NCI-H1048 (cell line): Measurements from ENCODE around the gene NHLH1.

Experiments
- DNase-seq: peaks from one replicate; lab custom pipeline; 2025; lab: John Stamatoyannopoulos, UW

NHLH1 gene

DNA sequence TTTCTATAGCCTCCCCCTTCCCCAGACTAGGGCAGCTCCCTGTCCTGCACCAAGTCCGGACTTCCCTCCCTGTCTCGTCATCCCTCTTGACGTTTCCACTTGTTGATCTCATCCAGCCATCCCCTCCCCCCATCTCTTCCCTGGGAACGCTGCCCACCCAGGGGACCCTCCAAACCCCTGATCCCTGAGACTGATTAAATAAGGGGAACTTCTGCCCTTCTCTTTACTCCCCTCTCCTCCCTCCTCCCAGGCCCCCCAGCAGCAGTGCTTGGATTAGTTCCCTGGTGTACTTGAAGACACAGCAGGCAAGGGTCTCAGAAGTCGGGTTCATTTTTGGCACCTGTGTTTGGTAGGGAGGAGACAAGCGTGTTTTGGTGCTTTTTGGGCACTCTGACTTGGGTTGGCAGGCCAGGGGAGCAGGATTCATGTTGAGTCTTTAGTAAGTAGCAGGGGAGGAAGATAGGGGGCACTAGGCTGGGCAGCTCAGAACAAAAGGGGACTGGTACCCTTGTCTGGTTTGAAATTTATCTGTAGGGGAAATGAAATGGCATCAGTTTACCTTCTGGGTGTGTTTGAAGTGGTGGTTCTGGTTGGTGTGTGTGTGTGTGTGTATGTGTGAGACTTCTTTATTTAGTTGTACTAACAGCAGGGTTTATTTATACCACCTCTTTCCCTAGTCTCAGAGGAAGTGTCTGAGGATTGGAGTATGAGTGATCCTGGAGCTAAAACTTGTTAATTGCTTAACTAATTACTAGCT lies 44.6 kb downstream of the NHLH1 start:
- DNase-seq, result no peak

DNA sequence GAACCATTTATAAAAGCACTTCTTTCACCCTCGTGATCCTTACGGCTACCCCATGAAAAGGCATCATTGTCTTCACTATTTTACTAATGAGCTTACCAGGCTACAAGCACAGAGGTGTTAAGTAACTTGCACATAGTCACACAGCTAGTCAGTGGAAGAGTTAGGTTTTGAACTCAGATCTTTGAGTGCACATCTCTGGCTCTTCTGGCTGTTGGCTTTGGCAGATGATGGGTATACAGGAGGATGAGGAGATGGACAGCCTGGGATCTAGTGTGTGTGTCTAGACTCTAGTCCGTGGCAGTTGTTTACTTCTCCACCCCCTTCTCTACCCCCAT lies 45.1 kb downstream of the NHLH1 start:
- DNase-seq, result no peak

DNA sequence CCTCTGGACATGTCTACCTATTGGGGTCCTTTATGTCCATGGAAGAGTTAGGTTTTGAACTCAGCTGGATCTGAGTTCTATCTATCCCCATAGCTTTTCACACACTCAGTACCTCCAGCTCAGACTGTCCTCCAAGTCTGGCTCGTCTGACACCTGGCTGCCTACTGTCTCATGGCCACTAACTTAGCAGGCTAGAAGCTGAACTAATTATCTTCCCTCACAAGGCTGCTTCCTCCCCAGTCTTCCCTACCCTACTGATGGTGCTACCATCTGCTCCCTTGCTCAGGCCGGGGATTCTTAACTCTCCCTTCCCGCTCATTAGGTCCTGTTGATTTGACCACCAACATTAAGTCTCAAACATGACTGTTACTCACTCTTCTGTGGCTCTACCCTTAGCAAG lies 46.8 kb downstream of the NHLH1 start:
- no peak for DNase-seq

DNA sequence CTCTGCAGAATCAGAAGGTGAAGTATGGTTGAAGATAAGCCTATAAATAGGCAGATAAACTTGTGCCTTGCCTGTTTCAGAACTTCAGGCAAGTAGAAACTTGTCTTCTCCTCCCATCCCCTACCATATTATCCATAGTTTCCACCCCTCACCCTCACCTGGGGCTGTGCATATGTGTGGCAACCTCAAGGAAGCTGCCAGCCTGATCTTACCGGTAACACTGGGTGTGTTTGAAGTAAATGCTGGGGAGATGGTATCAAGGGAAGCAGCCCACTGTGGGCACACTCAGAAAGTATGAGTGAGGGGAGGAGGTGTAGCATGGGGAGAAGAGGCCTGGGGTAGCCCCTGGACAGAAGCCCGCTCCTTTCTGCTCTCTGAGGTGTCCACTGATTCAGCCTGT lies 48.0 kb downstream of the NHLH1 start:
- no peak for DNase-seq

DNA sequence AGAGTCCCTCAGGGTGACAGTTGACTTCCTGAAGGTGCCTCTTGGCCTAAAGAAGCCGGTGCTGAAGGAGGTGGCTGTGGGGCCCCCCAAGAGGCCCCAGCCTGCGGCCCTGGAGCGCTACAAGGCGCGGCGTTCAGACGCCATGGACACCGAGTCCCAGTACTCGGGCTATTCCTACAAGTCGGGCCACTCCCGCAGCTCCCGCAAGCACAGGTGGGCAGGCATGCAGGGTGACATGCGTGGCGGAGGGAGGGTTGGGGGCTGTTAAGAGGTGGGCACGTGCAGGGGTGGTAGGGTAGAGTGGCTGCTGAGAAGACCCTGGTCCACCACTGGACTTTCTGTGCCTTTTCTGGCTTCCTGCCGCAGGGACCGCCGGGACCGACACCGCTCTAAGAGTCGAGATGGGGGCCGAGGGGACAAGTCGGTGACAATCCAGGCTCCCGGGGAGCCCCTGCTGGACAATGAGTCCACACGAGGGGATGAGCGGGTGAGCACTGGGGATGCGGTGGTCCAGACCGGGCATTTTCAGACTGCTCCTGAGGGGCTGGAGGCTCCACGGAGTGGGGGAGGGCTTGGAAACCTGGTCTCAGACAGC lies 48.9 kb downstream of the NHLH1 start:
- DNase-seq, result no peak

DNA sequence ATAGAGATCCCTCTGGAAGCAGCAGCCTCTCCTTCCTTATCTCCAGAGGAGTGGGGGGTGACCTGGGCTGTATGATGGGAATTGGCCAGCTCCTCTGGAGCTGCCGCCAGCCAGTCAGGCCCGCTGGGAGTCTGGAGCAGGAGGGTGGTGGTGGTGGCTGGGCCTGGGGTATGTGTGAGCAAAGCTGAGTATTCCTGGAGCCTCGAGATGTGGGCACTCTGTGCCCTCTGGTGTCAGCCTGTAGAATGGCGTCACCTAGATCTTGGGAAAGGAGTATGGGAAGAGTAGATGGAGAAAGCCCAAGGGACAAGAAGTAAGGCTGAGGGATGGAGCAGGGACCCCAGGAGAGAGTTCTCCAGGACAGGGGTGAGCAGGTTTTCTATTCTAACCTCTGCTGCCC lies 49.5 kb downstream of the NHLH1 start:
- no peak for DNase-seq

DNA sequence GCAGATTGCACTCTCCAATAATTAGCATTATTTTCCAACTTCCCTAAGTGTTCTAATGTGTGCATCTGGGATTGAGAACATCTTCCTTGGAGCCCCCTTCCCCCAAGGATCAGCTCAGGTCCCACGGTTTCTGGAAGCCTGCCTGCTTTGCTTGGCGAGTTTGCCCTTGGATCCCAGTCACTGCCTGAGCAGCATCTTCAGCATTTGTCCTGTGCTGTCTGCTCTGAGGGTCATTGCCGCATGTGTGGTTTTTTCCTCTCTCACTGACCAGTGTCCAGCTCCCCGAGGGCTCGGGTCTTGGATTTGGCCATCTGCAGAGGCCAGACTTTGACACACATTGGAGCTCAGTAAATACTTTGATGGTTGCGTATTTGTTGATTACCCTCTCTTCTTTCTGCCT lies 51.6 kb downstream of the NHLH1 start:
- no peak for DNase-seq

DNA sequence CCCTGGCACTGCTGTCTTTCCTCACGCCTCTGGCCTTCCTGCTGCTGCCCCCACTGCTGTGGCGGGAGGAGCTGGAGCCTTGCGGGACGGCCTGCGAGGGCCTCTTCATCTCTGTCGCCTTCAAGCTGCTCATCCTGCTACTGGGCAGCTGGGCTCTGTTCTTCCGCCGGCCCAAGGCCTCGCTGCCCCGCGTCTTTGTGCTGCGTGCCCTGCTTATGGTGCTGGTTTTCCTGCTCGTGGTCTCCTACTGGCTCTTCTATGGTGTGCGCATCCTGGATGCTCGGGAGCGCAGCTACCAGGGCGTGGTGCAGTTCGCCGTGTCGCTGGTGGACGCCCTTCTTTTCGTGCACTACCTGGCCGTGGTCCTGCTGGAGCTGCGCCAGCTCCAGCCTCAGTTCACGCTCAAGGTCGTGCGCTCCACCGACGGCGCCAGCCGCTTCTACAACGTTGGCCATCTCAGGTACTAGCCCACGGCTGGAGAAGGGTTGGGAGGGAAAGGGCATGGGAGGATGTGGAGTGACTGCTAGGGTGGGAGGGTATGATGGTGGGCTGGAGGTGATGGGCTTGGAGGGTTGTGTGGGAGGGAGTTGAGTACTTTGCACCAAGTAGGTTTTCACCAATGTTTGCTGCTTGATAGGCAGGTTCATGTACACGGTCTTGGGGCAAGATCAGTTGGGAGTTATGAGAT lies 52.4 kb downstream of the NHLH1 start:
- DNase-seq, result no peak

DNA sequence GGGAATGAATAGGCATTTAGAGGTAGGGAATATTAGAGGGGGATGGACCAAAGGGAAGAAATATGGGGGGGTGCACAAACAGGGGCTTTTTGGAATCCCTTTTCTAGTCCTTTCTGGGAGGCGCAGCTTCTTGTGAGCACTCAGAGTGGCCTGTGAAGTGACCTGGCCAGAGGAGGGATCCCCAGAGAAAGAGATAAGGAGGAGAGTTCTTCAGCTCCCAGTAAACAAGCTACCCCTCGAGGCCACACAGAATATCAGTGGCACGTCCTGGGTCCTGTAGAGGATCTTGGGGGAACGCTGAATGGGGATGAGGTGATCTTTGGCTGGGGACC lies 52.9 kb downstream of the NHLH1 start:
- DNase-seq, result no peak

DNA sequence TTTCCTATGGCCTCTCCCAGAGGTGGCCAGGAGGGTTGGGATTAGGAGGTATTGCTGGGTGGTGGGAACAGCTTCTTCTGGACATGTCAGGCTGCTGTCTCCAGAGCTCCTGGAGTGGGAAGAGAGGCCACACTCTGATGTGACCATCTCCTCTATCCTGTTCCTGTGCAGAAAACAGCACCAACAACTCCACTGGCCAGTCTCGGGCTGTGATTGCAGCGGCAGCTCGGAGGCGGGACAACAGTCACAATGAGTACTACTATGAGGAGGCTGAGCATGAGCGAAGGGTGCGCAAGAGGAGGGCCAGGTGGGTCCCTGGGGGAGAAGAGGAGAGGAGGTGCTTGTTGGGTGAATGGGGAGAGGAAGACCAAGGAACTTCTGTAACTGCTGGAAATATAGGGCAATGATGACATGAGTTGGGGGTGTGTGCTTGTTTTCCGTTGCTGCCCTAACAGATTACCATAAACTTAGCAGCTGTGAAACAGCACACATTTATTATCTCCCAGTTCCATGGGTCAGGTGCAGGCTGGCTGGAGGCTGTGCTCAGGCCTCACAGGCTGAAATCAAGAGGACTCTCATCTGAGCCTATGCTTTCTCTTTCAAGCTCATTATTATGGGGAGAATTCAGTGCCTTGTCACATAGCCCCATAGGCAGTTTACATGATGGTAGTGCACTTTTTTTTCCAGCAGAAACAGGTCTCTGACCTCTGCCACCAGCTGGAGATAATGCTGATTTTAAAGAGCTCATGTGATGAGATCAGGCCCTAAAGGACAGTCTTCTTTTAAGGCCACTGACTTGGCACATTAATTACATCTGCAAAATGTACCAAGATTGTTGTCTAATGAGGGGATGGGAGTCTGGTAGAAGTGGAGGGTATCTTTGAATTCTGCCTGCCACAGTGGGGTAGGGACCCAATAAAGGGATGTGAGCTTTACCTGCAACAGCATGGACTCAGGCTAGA lies 54.3 kb downstream of the NHLH1 start:
- no peak for DNase-seq

DNA sequence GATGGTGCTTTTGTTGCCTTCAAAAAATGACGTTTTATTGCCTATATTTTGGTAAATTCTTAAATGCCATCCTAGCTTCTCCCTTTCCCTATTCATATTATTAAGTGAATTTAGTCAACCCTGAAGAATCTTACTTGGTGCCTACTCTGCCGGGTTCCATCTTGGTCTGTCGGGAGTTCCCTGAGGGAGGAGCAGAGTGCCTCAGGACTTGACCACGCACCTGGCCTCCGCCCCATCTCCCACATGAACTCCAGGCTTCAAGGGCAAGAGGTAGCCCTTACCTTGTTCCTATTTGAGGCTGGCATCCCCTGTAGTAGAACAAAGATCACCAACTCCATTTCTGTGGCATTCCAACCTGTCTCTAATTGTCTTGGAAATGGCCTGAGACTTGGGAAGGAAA lies 55.0 kb downstream of the NHLH1 start:
- no peak for DNase-seq
